ENCODE data around the gene RNF214.
"Not testable (repeated sequence)": the region's sequence is repeated elsewhere in the genome, so short reads cannot be mapped to it uniquely, and the experiment has no call there.

Gene RNF214

GRCh38 chr11:117230999-117231841, 1.3 kb upstream of the RNF214 start:
- no peak for DNase-seq (ENCODE audit: low read depth in 2 of 2)

GRCh38 chr11:117231842-117232091, 704 bp upstream of the RNF214 start, which contains the start of gene PCSK7:
TSS of gene PCSK7 (minus strand) at chr11:117232073. CDS start at chr11:117229844, 2,229 bp downstream.
- DNase-seq (ENCODE audit: low read depth in 2 of 2): peak in 1 of 2 donors; percentile 43

- DNase-seq (ENCODE audit: low read depth in 2 of 2): no peak
Observed at GRCh38 chr11:117232911-117233409, 489 bp downstream of the RNF214 start.

- DNase-seq (ENCODE audit: low read depth in 2 of 2): no peak
Observed at GRCh38 chr11:117238221-117238620, 5.8 kb downstream of the RNF214 start.

GRCh38 chr11:117239295-117239694, 6.8 kb downstream of the RNF214 start:
- DNase-seq (ENCODE audit: low read depth in 2 of 2): no peak

GRCh38 chr11:117248341-117248740, 15.9 kb downstream of the RNF214 start:
- DNase-seq (ENCODE audit: low read depth in 2 of 2): no peak

GRCh38 chr11:117249571-117249970, 17.1 kb downstream of the RNF214 start:
- DNase-seq (ENCODE audit: low read depth in 2 of 2): no peak

GRCh38 chr11:117251506-117251905, 19.0 kb downstream of the RNF214 start:
- no peak for DNase-seq (ENCODE audit: low read depth in 2 of 2)

GRCh38 chr11:117255966-117256365, 23.5 kb downstream of the RNF214 start:
- DNase-seq (ENCODE audit: low read depth in 2 of 2): no peak

GRCh38 chr11:117256573-117256972, 24.1 kb downstream of the RNF214 start:
- no peak for DNase-seq (ENCODE audit: low read depth in 2 of 2)

GRCh38 chr11:117258576-117258975, 26.1 kb downstream of the RNF214 start:
- no peak for DNase-seq (ENCODE audit: low read depth in 2 of 2)

- DNase-seq (ENCODE audit: low read depth in 2 of 2): no peak
Observed at GRCh38 chr11:117259417-117259816, 26.9 kb downstream of the RNF214 start.

GRCh38 chr11:117264624-117265323, 32.3 kb downstream of the RNF214 start:
- not testable (repeated sequence) for DNase-seq (ENCODE audit: low read depth in 2 of 2)

GRCh38 chr11:117265745-117266144, 33.3 kb downstream of the RNF214 start:
- no peak for DNase-seq (ENCODE audit: low read depth in 2 of 2)

- no peak for DNase-seq (ENCODE audit: low read depth in 2 of 2)
Observed at GRCh38 chr11:117269856-117270255, 37.4 kb downstream of the RNF214 start.

GRCh38 chr11:117271208-117271607, 38.7 kb downstream of the RNF214 start:
- no peak for DNase-seq (ENCODE audit: low read depth in 2 of 2)

- DNase-seq (ENCODE audit: low read depth in 2 of 2): not testable (repeated sequence)
Observed at GRCh38 chr11:117272175-117272574, 39.7 kb downstream of the RNF214 start.

- no peak for DNase-seq (ENCODE audit: low read depth in 2 of 2)
Observed at GRCh38 chr11:117273550-117274289, 41.2 kb downstream of the RNF214 start.

GRCh38 chr11:117278347-117278746, 45.9 kb downstream of the RNF214 start:
- DNase-seq (ENCODE audit: low read depth in 2 of 2): no peak

GRCh38 chr11:117279711-117280376, 47.4 kb downstream of the RNF214 start:
- no peak for DNase-seq (ENCODE audit: low read depth in 2 of 2)

- no peak for DNase-seq (ENCODE audit: low read depth in 2 of 2)
Observed at GRCh38 chr11:117281159-117281558, 48.7 kb downstream of the RNF214 start.

GRCh38 chr11:117281869-117282268, 49.4 kb downstream of the RNF214 start:
- no peak for DNase-seq (ENCODE audit: low read depth in 2 of 2)
